Measurements from ENCODE around the gene CLK4.

GRCh38 chr5:178619390-178619789 lies 7.5 kb downstream of the CLK4 start:
- TF ChIP-seq CTCF (IDR thresholded peaks at IDR 0.05 in 2 of 3, conservative IDR thresholded peaks at IDR 0.05 in 1 of 3; ENCODE audit: borderline replicate concordance in 1 of 3, insufficient read depth in 1 of 3, low read depth in 2 of 3, low read length in 2 of 3): no peak
- no peak for TF ChIP-seq EGR1 (IDR thresholded peaks at IDR 0.05; ENCODE audit: low read depth)
- no peak for TF ChIP-seq EZH2phosphoT487 (IDR thresholded peaks at IDR 0.05; ENCODE audit: borderline replicate concordance)
- no peak for TF ChIP-seq EZH2 (IDR thresholded peaks at IDR 0.05)
- no peak for TF ChIP-seq POLR2AphosphoS5 (IDR thresholded peaks at IDR 0.05; ENCODE audit: low read depth, low read length)
- TF ChIP-seq POLR2A (IDR thresholded peaks at IDR 0.05; ENCODE audit: borderline replicate concordance, extremely low read depth, insufficient read depth, insufficient read length): no peak
- no peak for TF ChIP-seq TCF7L2 (IDR thresholded peaks at IDR 0.05; ENCODE audit: borderline replicate concordance, extremely low read depth, insufficient read depth, insufficient read length)
- no peak for TF ChIP-seq FOSL1 (IDR thresholded peaks at IDR 0.05; ENCODE audit: low read depth)
- TF ChIP-seq ZFX (IDR thresholded peaks at IDR 0.05): no peak
